HG02938 (cell line): ENCODE results near the gene SHISA6.

ENCODE experiments used
- ATAC-seq: cut with Tn5 transposase; IDR thresholded peaks from one replicate; pipeline ENCODE4 v1.9.1; 2021; ENCODE audit warnings: mild to moderate bottlenecking, moderate library complexity; ENCODE audit not compliant: unreplicated experiment

The SHISA6 gene

DNA sequence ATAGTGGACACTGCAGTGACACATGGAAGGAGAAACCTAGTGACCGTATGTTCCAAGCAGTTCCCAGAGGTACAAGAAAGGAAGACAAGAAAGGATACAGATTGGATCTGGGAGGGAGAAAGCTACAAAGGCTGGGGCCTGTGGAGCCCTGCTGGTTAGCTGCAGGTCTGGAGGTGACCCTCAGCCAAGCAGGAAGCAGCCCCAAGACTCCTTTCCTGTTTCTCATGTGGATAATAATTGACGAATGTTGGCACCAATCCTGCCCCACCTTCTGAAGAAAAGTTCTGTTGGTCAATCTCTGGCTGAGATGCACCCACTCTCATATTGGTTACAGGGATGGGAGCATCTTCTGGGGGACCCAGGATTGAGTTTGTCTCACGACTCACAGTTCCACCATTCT is 99.8 kb downstream of the SHISA6 start:
- ATAC-seq: no peak

DNA sequence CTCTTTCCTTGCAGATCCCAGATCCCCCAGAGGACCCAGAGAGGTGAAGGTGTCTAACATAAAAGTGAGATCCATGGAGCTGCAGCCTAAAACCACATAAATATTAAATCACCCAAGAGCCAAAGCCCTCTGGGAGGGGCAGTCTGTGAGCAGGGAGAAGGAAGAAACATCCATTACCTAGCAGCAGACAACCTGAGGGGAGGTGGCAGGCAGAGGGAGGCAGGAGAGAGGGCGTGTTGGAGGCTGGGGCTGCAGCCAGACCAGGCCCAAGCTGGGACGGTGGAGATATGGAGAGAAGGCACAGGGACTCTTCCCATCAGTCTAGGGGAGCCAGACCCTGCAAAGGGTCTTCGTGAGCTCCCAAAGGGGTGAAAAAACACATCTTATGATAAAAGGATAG is 101.1 kb downstream of the SHISA6 start:
- no peak for ATAC-seq

DNA sequence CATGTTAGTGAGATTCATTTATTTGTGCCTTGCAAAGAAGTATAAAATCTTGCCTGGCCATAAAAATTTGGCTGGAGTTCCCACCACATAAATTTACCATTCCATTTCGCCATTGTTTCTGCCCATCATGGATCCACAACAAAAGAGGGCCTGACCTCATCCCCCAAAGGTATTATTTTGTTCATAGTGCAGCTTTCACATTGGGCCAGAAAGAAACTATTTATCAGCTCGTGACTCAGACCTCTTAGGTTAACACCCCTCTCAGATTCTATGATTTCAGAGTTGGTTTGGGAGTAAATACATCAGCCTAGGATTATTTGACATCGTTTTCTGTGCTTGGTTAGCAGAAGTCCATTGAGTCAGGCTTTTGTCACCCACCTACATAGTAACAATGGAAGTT is 108.1 kb downstream of the SHISA6 start:
- ATAC-seq: no peak

DNA sequence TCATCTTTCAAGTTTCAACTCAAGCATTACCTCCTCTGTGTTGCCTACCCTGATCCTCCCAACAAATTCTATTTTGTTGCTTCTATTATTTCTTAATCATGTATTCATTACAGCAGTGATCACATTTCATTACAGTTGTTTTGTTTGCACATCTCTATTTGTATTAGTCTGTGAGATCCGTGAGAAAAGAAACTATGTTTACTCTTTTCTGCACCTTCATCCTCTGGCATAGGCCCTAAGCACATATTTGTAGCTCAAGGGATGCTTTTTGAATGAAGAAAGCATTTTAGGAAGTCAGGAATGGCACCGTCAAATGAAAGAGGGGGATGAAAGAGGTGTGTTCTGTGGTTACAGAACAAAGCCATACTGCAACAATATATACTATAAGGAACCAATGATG is 110.5 kb downstream of the SHISA6 start:
- no peak for ATAC-seq

DNA sequence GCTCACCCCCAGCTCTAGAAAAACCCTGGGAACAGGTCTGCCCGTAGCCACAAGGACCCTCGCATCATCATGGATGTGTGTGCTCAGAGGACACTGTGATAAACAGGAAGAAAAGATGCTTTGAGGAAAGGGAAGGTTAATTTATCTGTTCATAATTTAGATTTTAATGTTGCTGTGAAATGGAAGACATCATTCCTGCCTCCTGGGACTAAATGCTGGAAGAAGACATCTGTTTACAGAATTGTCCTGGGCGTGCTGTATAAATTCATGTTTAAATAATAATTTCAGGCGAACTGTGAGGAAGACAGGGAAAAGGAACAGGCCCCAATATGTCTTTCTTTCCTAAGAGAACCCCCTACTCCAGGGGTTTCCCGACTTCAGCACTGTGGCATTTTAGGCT is 112.6 kb downstream of the SHISA6 start:
- no peak for ATAC-seq

DNA sequence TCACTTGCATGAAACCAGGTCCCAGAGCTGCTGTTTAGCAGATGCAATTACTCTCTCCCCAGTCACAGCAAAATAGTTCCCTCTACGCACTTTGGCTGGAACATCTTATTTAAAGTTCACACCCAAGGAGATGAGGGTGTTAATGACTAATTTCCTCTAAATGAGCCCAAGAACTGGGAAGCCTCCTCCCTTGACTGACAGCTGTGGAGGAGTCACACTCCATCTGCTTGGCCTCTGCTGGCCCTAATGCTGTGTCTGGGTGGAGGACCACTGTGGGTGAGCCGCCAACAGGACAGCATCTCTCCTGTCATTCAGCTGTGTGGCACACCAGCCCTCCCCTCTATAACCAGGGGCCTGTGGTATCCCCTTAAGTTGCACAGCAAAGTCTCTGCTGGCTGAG is 115.4 kb downstream of the SHISA6 start:
- no peak for ATAC-seq

DNA sequence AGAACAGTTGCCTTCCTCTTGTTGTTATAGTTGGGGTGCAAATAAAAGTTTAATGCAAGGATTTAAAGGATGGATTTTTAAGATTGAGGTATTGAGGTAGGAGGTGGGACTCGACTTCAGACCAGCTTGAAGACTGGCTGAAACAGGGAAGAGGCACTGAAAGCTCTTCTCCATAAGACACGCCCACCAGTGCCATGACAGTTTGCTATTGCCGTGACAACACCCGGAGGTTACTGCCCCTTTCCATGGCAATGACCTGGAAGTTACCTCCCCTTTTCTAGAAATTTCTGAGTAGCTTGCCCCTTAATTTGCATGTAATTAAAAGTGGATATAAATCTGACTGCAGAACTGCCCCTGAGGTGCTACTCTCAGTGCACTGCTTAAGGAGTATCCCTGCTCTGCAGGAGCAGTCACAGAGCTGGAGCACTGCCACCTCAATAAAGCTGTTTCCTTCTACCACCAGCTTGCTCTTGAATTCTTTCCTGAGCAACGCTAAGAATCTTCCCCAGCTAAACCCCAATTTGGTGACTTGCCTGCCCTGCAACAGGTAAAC is 122.6 kb downstream of the SHISA6 start:
- no peak for ATAC-seq

DNA sequence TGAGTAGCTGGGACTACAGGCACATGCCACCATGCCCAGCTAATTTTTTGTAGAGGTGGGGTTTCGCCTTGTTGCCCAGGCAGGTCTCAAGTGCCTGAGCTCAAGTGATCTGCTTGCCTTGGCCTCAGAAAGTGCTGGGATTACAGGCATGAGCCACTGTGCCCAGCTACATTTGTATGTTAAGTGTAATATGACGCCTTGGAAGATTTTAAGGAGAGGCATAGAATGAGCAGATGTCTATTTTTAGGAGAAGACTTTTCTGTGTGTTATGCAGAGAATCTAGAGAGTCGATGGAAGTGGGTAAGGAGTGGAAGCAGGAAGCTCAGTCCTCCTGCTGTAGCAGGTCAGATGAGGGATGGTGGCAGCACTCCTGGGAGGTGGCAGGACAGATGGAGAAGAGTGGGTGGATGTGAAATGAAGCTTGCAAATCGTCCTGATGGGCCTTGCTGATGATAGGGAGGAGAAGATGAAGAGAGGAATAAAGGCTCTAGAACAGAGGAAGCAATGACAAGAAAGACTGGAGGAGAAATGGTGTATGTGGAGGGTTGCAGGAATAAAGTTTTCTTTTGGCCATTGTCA is 125.3 kb downstream of the SHISA6 start:
- no peak for ATAC-seq

DNA sequence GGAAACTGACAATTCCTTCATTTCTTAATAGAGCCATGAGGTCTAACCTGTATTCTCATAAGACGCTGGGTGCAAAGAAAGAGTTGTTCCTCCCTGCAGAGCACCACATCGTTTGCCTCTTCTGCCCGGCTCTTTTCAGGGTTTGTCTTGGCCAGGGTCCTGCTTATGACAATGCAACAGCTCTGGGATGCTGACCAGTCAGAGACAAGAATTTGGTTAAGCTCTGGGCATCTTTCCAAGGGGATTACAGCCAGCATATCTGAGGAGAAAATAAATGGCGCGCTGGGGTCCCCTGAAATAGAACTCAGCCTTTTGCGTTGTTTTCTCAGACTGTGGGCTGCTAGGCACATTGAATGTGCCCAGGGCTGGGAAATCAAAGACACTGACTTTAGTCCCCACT is 128.6 kb downstream of the SHISA6 start:
- ATAC-seq: no peak

DNA sequence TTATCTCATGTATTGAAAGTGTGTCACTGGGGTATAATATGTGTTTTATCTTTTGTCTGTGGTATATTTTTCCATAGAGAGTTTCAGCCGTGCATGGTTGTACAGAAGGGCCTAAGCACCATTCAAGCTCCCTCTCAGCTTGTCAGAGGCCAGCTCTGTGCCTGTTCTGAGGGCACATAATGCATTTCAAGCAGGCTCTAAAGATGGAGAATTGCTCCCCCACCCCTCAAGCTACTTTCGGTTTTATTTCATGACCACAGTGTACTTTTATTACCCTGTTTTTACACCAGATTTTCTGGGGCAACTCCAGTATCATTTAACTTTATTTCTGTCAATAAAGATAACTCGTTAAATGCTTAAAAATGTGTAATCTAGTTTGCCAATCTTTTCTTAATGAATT is 131.7 kb downstream of the SHISA6 start:
- no peak for ATAC-seq

DNA sequence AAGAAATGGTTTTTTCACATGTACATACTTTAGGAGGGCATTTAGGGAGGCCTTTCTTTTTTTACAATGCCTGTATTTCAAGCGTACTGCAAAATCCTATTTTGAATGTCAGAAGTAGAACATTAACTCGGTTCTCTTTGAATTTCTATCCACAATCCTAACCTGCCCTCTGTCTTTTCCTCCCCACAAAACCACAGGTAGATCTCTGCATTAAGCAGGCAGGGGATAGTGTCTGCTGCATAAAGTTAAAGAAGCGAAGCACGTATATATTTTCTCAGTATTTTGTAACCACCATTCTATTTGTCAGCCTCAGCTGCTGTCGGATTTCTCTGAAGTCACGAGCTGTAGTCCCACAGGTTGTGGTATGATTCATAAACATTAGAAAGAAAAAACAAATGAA is 137.5 kb downstream of the SHISA6 start:
- ATAC-seq: no peak

DNA sequence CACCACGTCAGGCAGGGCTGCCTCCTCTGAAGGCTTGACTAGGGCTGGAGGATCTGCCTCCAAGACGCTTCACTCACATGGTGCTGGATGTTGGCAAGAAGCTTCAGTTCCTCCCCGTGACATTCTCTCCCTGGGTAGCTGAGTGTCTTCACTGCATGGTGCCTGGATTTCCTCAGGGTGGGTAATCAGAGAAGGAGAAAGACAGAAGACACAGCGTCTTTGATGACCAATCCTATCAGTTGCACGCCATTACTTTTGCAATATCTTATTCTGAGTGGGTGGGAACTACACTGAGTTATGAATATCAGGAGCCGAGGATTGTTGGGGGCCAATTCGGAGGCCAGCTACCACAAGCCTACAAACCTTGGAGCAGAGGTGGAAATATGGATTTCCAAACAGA is 139.7 kb downstream of the SHISA6 start:
- no peak for ATAC-seq

DNA sequence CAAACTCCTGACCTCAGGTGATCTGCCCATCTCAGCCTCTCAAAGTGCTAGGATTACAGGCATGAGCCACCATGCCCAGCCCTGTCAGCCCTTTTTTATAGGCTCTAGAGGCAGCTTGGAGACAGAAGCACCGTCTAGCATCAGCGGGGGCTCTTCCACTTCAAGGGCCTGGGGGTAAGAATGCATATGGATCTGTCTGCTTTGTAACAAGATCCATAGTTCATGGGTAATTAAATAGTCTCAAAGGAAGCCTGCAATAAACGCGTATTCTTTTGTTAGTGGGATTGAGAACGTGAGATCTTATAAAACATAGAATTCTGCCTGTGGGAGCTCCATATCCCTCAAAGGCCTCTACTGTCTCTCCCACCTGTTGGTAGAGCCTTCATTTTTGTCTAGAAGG is 142.1 kb downstream of the SHISA6 start:
- no peak for ATAC-seq

DNA sequence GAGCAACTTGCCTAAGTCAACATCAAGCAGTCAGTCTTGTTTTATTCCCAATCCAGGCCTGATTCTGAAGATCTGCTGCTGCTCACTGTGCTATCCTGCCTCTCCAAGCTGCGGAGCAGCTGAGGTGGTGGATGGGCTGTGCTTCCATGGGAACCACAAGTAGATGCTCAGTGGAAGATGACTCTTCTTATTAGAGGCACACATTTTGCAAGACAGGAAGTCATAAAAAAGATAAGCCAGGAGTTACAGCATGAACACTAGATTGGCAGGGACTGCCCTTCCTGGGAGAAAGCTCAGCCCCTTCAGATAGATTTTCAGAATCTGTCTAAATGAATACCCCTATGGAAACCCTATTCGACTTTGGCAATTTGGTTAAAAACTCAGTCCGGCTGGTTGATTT is 143.1 kb downstream of the SHISA6 start:
- no peak for ATAC-seq

DNA sequence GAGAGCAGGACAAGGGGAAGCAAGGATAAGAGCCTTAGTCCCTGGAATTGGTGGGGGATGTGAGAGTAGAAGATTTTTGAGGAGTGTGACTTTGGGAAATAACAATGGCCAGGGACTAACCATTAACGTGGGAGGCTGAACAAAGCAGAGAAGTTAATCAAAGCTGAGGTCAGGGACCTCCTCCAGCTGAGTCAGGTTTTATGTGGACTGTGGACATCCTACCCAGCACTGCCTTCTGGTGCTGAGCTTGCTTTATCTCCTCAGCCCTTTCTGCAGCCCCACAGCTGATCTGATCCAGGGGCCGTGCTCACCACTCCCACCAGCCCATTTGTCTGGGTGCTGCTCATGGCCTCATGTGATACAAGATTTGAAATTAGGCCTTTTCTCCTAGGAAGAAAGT is 146.6 kb downstream of the SHISA6 start:
- no peak for ATAC-seq

DNA sequence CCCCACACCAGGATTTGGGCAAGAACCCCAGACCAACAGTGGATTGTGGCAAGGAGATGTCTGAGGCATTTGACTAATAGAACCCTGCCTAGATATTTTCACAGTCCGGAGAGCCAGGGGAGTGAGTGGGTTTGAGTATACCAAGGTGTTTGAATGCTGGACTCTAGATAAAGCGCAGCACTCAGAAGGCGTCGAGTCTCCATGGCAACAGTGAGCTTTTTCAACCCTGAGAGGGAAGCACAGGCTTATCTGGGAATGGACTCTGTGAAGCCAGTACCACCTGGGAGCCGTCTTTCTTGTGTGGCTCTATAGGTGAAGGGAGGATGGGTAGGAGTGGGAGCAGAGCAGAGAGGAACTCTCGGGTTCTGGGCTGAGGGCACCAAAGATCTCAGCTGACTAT is 147.0 kb downstream of the SHISA6 start:
- ATAC-seq: no peak

DNA sequence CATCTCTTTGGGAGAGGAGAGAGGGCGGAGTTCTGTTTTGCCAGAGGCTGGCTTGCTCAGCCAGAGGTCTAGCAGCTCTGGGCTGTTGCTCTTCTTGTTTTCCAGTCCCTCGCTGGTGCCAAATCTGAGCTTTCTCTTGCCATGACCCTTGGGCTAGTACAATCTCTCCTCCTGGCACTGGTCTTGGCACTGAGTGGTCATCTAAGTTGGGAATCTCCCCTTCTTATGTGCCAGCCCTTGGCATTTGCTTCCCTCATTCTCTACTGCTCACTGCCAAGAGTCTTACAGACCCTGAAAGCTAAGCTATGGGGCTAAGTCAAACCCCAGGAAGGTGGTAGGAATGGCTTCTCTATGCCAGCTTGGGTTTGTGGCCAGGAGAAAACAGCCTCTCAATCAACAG is 148.6 kb downstream of the SHISA6 start:
- ATAC-seq: no peak

DNA sequence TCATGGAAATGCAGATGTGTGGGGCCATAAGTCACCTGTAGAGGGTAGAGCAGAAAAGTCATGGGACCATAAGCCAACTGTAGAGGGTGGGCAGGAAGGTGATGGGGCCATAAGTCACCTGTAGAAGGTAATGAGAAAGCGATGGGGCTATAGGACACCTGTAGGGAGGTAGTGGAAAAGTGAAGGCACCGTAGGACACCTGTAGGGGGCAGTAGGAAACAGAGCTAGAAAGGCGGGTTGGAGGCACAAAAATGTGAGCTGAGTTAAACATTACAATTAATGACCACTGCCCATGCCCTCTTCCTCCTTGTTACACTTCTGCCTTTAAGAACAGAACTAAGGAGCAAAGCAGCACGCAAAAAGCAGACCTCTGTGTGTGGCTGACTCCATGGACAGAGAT is 150.1 kb downstream of the SHISA6 start:
- ATAC-seq: no peak

DNA sequence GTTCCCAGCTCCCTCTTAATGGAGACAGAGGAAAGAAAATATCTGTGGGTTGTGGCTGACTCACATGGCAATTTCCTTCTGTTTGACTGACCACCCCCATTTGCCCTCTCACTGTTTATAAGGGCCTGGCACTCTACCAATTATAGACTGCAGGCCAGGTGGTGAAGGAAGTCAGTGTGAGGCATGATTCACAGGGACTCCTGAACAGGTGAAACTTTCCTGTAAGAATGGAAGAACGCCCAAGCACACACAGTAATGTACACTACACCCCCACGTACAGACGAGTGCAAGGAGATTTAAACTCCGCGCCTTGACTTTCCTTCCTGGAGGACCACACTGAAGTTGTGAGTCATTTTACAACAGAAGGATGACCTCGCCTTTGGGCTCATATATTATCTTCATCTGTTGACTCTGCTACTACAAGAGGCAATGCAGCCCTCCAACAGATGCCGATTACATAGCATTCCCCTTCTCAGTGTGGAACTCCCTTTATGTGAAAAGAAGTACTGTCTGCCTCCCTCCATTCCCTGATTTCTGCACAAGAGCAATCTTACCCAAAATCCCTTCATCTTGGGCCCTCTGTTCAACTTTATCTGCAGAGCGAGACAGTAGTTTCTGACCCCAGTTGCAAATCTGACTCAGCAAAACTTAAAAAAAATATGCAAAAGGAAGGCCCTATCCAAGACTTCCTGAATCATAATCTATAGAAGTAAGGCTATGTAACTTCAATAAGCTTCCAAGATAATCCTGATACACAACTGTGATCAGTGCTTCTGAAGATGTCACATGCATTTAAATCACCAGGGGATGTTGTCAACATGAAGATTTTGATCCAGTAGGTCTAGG is 163.6 kb downstream of the SHISA6 start:
- ATAC-seq: no peak

DNA sequence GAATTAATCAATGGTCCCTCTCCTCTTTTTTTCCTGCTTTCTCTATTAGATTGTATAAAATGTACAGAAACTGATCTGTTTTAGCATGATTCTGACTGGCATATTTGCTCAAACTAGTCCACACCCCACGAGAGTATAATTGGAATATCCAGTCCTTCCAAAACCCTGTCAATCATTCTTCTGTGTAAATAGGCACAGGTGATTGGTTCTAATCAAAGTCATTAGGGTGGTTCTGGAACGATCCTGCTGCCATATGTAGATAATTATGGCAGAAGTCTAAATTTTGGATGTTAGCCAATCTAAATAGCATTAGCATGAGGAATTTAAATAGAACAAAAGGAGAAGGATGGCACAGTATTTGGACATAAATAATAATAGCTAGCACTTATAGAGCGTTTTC is 165.7 kb downstream of the SHISA6 start:
- ATAC-seq: no peak

DNA sequence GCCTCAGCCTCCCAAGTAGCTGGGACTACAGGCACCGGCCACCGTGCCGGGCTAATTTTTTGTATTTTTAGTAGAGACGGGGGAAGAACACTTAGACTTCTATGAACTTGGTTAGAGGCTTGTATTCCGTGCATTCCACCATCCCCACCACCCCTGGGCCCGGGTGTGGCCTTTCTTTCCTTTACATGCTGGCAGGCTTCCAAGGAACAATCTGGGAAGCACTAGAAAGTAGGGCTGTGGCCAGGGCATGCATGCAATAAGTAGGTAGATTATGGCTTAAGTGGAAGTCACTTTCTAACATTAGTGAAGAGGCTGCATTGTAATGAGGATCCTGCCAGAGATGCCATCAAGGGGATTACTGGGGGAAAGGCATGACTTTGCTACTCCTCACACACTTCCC is 171.6 kb downstream of the SHISA6 start:
- no peak for ATAC-seq

DNA sequence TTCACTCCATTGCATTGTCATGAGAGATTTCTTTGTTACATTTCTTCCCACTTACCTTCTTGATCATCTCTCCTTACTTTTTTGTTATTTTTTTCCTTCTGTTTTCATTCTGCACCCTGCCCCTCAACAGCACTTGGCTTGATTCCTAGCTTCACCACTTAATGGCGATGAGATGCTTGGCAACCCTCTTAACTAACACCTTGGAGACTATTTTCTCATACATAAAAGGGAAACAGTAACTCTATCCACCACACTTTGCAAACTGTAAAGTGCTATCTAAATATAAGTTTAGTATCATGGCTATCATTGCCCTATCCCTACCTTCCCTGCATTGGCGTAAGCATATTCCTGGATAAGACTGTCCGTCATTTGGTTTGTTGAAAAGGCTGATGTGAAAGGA is 177.3 kb downstream of the SHISA6 start:
- ATAC-seq: no peak

DNA sequence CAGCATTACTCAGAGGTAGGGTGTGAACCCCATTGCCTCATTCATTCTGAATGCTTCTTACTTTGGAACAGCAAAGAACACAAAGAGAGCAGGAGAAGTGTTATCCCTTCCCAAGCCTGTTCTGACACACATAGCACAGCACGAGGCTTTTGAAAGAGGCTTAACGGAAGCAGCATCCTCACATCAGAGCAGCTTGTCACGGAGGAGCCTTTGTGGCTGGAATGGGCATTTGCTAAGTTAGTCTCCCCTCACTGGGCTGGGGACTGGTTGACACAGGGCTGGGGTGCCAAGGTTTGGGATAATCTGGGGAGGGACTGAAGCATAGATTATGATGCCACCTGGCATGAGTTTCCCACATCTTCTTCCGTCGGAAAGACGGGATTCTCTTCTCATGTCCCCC is 189.7 kb downstream of the SHISA6 start:
- ATAC-seq: no peak
